Activated gamma-delta T cell (primary cell): ENCODE measurements around the gene OBP2B.
"Not testable (repeated sequence)": the region's sequence is repeated elsewhere in the genome, so short reads cannot be mapped to it uniquely, and the experiment has no call there.

Experiments used
- DNase-seq: peaks from one replicate; lab custom pipeline; 2025; lab: John Stamatoyannopoulos, UW
- total RNA-seq, 2 donors: gene quantifications; one replicate each; lab custom pipeline; 2026; lab: John Stamatoyannopoulos, UW

OBP2B gene
- total RNA-seq: 0 reads per million in 2 donors

- DNase-seq: not testable (repeated sequence)
Measured at GRCh38 chr9:133208880-133209300, at the start of gene OBP2B. OBP2B (minus strand) TSS chr9:133209250; CDS start chr9:133209199, 51 bp downstream.

- no peak for DNase-seq
Measured at GRCh38 chr9:133258061-133259015, 49.3 kb upstream of the OBP2B start.

GRCh38 chr9:133257465-133257956 lies 48.5 kb upstream of the OBP2B start:
- DNase-seq: no peak

- DNase-seq: no peak
Measured at GRCh38 chr9:133256686-133257091, 47.6 kb upstream of the OBP2B start.

- DNase-seq: no peak
Measured at GRCh38 chr9:133256136-133256461, 47.0 kb upstream of the OBP2B start.

- no peak for DNase-seq
Measured at GRCh38 chr9:133255371-133256135, 46.5 kb upstream of the OBP2B start.

- no peak for DNase-seq
Measured at GRCh38 chr9:133254471-133254870, 45.4 kb upstream of the OBP2B start.

- no peak for DNase-seq
Measured at GRCh38 chr9:133253268-133253667, 44.2 kb upstream of the OBP2B start.

- no peak for DNase-seq
Measured at GRCh38 chr9:133252301-133253020, 43.4 kb upstream of the OBP2B start.

GRCh38 chr9:133251773-133252172 lies 42.7 kb upstream of the OBP2B start:
- DNase-seq: no peak

GRCh38 chr9:133251221-133251620 lies 42.2 kb upstream of the OBP2B start:
- DNase-seq: not testable (repeated sequence)

GRCh38 chr9:133250741-133251170 lies 41.7 kb upstream of the OBP2B start:
- no peak for DNase-seq

- DNase-seq: no peak
Measured at GRCh38 chr9:133249337-133249736, 40.3 kb upstream of the OBP2B start.

- DNase-seq: no peak
Measured at GRCh38 chr9:133248726-133249295, 39.8 kb upstream of the OBP2B start.

- DNase-seq: no peak
Measured at GRCh38 chr9:133247632-133248031, 38.6 kb upstream of the OBP2B start.

- DNase-seq: no peak
Measured at GRCh38 chr9:133246991-133247390, 37.9 kb upstream of the OBP2B start.

- DNase-seq: no peak
Measured at GRCh38 chr9:133246562-133246961, 37.5 kb upstream of the OBP2B start.

GRCh38 chr9:133242991-133243390 lies 33.9 kb upstream of the OBP2B start:
- DNase-seq: no peak

GRCh38 chr9:133242241-133242640 lies 33.2 kb upstream of the OBP2B start:
- no peak for DNase-seq

GRCh38 chr9:133239533-133240090 lies 30.6 kb upstream of the OBP2B start:
- DNase-seq: no peak

- DNase-seq: no peak
Measured at GRCh38 chr9:133238851-133239532, 29.9 kb upstream of the OBP2B start.
